ENCODE measurements around the gene SLC8A1. TPM values are rescaled to one million over a fixed set of nuclear protein-coding genes. Genes with fewer than 3 reads are reported as not detected.

The SLC8A1 gene
- total RNA-seq, 4 donors from 2014 or later = 19.6 to 51.2 (median 31.2) TPM

DNA sequence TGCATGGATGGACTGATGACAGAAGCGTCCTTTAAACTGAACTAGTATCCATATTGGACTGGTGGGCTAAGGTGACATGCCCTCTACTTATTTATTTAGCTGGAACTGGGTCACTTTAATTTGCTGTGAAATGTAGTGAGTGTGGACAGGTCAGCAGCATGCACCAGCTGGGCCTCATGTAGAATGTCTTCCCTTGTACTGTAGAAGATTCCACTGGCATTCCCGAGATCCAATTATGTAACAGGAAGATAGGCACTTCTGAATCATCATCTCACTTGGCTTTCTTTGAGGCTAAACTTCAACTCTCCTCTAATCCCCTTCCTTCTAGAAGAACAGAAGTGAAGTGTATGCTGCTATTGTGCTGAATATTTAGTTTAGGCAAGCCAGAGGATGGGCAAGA lies 296.2 kb downstream of the SLC8A1 start:
- Histone ChIP-seq H3K36me3 (peaks cover 0 to 4% (median 0%) of the 10 kb centered on the region in 3 donors), H3K9me3 (no peaks in the 10 kb centered on the region), H3K27ac (no peak overlapping the region), H3K4me1 (no peaks in the 10 kb centered on the region), H3K4me3 (no peak overlapping the region), H3K27me3 (no peaks in the 10 kb centered on the region)
- no peak for DNase-seq
- TF ChIP-seq, protein P1, sequence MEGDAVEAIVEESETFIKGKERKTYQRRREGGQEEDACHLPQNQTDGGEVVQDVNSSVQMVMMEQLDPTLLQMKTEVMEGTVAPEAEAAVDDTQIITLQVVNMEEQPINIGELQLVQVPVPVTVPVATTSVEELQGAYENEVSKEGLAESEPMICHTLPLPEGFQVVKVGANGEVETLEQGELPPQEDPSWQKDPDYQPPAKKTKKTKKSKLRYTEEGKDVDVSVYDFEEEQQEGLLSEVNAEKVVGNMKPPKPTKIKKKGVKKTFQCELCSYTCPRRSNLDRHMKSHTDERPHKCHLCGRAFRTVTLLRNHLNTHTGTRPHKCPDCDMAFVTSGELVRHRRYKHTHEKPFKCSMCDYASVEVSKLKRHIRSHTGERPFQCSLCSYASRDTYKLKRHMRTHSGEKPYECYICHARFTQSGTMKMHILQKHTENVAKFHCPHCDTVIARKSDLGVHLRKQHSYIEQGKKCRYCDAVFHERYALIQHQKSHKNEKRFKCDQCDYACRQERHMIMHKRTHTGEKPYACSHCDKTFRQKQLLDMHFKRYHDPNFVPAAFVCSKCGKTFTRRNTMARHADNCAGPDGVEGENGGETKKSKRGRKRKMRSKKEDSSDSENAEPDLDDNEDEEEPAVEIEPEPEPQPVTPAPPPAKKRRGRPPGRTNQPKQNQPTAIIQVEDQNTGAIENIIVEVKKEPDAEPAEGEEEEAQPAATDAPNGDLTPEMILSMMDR (IDR thresholded peaks at IDR 0.05) = no peak

DNA sequence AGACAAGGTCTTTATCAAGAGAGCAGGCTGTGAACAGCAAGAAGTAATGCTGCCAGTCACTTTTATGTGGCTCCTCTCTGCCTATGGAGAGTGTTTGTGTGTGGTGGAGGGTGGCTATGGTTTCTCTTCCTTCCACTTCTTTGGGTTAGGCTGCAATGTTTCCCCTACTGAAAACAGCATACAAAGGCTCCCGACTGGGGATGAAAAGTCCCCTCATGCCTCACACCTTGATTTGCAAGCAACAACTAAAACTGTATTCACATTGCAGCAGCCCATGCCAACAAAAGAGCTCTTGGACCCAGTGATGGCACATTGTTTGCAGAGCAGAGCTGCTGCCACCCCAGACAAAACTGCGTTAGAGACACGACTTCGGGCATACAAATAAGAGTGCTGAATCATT lies 301.6 kb downstream of the SLC8A1 start:
- Histone ChIP-seq H3K4me1 (no peaks in the 10 kb centered on the region), H3K36me3 (no peaks in the 10 kb centered on the region), H3K4me3 (no peak overlapping the region), H3K9me3 (no peaks in the 10 kb centered on the region), H3K27me3 (no peaks in the 10 kb centered on the region), H3K27ac (no peak overlapping the region)
- TF ChIP-seq, protein P1 (IDR thresholded peaks at IDR 0.05) = no peak
- TF ChIP-seq POLR2A (IDR thresholded peaks at IDR 0.05) = no peak
- no peak for DNase-seq

DNA sequence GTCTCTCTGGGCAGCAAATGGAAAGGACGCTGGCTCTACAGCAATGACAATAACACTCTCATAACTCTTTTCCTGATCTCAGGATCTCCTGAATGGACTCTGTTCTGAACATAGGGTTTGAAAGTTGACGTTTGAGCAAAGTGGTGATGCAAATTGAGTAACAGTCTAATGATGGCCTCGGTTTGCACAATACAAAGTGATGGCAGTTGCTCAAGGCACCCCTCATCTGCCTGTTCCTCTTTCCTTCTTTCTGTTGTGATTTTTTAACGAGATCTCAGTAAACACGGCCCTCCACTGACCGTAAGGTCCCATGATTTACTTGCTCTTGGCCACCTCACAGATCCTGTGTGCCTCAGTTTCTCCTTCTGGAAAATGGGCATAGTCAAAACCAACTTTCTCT lies 303.6 kb downstream of the SLC8A1 start:
- DNase-seq = no peak
- H3K27ac ChIP-seq = no peak overlapping the region
- no peaks in the 10 kb centered on the region for H3K36me3 ChIP-seq

DNA sequence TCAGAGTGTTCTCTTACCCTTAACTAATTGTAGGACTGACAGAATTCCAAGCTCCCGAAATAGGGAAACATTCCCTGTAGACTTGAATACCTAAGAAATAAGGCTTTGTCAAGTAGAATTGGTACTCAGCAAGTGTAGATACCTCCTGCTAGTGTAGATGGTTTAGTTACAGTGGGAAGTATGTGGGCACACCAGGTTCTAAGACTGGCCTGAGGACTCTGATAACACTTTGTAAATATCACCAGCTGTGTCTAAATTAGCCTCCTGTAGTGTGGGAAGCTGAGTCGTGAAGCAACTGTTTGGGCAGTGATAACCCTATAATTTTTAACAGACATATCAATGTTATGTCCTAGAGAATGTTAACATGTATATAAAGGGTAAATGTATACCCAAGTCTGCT lies 304.5 kb downstream of the SLC8A1 start:
- H3K36me3 ChIP-seq = no peaks in the 10 kb centered on the region
- TF ChIP-seq, protein P1 (IDR thresholded peaks at IDR 0.05) = no peak
- TF ChIP-seq POLR2A (IDR thresholded peaks at IDR 0.05) = no peak
- no peaks in the 10 kb centered on the region for H3K9me3 ChIP-seq
- H3K27me3 ChIP-seq = no peaks in the 10 kb centered on the region
- no peaks in the 10 kb centered on the region for H3K4me1 ChIP-seq
- no peak overlapping the region for H3K4me3 ChIP-seq
- no peak for DNase-seq
- no peak overlapping the region for H3K27ac ChIP-seq

More for the DNA sequence above, 303.6 kb downstream of the SLC8A1 start:
- no peaks in the 10 kb centered on the region for H3K4me1 ChIP-seq
- H3K27me3 ChIP-seq = no peaks in the 10 kb centered on the region
- TF ChIP-seq, protein P1 (IDR thresholded peaks at IDR 0.05) = no peak
- TF ChIP-seq POLR2A (IDR thresholded peaks at IDR 0.05) = no peak
- no peak overlapping the region for H3K4me3 ChIP-seq
- no peaks in the 10 kb centered on the region for H3K9me3 ChIP-seq

DNA sequence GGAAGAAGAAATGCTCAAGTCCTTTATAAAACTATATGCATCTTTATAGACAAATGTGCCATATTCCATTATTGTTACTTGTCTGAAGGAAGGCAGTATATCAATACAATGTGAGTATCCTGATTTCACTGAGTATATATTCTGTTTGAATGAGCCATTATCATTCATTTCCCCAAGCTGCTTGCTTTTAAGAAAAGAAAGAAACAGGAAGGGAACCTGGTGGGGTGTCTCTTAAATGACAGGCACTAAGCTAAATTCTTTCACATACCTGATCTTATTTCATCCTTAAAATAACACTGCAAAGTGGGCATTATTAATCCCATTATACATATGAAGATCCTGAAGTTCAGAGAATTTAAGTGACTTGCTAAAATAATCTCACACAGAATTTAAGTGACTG lies 307.9 kb downstream of the SLC8A1 start:
- no peaks in the 10 kb centered on the region for H3K27me3 ChIP-seq

More for the DNA sequence above, 307.9 kb downstream of the SLC8A1 start:
- Histone ChIP-seq H3K9me3 (no peaks in the 10 kb centered on the region), H3K4me3 (no peak overlapping the region), H3K36me3 (no peaks in the 10 kb centered on the region), H3K27ac (no peak overlapping the region), H3K4me1 (no peaks in the 10 kb centered on the region)
- no peak for DNase-seq
- TF ChIP-seq POLR2A (IDR thresholded peaks at IDR 0.05) = no peak
- TF ChIP-seq, protein P1 (IDR thresholded peaks at IDR 0.05) = no peak

Data from Peyer's patch (tissue), 4 donors.